Astrocyte (in vitro differentiated cells and primary cell): ENCODE measurements around the gene HMCN1.

Experiments
- EZH2 ChIP-seq: IDR thresholded peaks from 2 replicates; pipeline ENCODE4 v1.6.1; 2012; ENCODE audit warnings: mild to moderate bottlenecking, low read length, inconsistent platforms; ENCODE audit not compliant: insufficient read depth
- TF ChIP-seq, protein P1 (sequence below): IDR thresholded peaks from 2 replicates; pipeline ENCODE4 v1.5.1; 2011; ENCODE audit warnings: low read depth, mild to moderate bottlenecking, inconsistent platforms, low read length, moderate library complexity; ENCODE audit not compliant: insufficient read depth

DNA sequence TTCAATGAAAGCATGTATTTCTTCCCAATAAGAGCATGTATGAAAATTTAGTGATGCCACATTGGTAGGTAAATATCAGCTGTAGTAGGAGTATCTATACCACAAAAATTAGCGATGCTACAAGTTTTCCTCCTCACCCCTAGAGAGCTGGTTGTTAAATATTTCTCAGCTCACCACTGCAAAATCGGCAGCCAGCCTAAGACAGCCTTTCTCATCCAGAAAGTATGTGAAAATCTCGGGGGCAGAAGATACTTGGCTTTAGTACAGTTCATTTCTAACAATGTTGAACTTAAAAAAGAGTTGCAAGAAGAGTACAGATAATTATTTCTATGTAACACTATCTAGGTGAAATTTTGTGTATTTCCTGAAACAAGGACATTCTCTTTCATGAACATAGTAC, 405.5 kb downstream of the HMCN1 start:
- TF ChIP-seq, protein P1, sequence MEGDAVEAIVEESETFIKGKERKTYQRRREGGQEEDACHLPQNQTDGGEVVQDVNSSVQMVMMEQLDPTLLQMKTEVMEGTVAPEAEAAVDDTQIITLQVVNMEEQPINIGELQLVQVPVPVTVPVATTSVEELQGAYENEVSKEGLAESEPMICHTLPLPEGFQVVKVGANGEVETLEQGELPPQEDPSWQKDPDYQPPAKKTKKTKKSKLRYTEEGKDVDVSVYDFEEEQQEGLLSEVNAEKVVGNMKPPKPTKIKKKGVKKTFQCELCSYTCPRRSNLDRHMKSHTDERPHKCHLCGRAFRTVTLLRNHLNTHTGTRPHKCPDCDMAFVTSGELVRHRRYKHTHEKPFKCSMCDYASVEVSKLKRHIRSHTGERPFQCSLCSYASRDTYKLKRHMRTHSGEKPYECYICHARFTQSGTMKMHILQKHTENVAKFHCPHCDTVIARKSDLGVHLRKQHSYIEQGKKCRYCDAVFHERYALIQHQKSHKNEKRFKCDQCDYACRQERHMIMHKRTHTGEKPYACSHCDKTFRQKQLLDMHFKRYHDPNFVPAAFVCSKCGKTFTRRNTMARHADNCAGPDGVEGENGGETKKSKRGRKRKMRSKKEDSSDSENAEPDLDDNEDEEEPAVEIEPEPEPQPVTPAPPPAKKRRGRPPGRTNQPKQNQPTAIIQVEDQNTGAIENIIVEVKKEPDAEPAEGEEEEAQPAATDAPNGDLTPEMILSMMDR, result no peak
- no peak for TF ChIP-seq EZH2
